Adipocyte (in vitro differentiated cells): Measurements from ENCODE around the gene ATP10B.

Source experiments
- DNase-seq: peaks from one replicate; pipeline ENCODE4 v3.0.0-alpha.2; 2015; ENCODE audit warnings: low read depth
- H3K27me3 ChIP-seq: replicated peaks from 2 replicates; pipeline ENCODE4 v1.7.0; 2013; ENCODE audit warnings: mild to moderate bottlenecking, low read length, moderate library complexity; ENCODE audit not compliant: control insufficient read depth, insufficient read depth
- H3K36me3 ChIP-seq: 2 replicates; pipeline ENCODE4 v1.7.0; 2013; ENCODE audit warnings: low read length, mild to moderate bottlenecking, moderate library complexity; ENCODE audit not compliant: control insufficient read depth, insufficient read depth, severe bottlenecking
- H3K4me1 ChIP-seq: 2 replicates; pipeline ENCODE4 v1.7.0; 2013; ENCODE audit warnings: mild to moderate bottlenecking, low read length, moderate library complexity; ENCODE audit not compliant: control insufficient read depth, insufficient read depth
- H3K4me3 ChIP-seq: 2 replicates; pipeline ENCODE4 v1.7.0; 2013; ENCODE audit warnings: mild to moderate bottlenecking, low read length, moderate library complexity
- H3K9ac ChIP-seq: 2 replicates; pipeline ENCODE4 v1.7.0; 2013; ENCODE audit warnings: mild to moderate bottlenecking, low read length, moderate library complexity
- H3K9me3 ChIP-seq: 2 replicates; pipeline ENCODE4 v1.7.0; 2013; ENCODE audit warnings: mild to moderate bottlenecking, low read length, moderate library complexity; ENCODE audit not compliant: control insufficient read depth

ATP10B gene

DNA sequence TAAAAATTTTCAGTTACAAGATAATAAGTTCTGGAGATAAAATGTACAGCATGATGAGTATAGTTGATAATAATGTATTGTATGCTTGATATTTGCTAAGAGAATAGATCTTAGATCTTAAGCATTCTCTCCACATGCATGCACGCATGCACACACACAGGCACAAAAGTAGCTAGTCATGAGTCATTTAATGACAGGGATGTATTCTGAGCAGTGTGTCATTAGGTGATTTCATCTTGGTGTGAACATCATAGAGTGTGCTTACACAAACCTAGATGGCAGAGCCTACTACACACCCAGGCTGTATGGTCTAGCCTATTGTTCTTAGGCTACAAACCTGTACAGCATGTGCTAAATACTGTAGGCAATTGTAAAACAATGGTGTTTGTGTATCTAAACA is 306.2 kb downstream of the ATP10B start:
- Histone ChIP-seq H3K9me3 (no peaks in the 10 kb centered on the region), H3K4me1 (no peaks in the 10 kb centered on the region), H3K4me3 (no peak overlapping the region), H3K27me3 (no peaks in the 10 kb centered on the region), H3K36me3 (no peaks in the 10 kb centered on the region), H3K9ac (no peak overlapping the region)
- DNase-seq: no peak

DNA sequence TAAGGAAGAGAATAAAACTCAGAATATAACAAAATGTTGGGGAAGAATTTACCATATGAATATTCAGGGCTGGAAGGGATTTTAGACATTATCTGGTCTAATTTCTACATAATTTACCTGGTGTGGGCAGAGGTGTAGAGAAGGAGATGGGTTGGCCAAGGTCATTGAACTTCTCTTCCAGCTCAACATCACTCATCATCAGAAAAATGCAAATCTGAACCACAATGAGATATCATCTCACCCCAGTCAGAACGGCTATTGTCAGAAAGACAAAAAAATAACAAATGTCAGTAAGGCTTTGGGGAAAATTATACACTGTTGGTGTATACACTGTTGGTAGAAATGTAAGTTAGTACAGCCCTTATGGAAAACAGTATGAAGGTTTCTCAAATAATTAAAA is 308.6 kb downstream of the ATP10B start:
- Histone ChIP-seq H3K9me3 (no peaks in the 10 kb centered on the region), H3K27me3 (no peaks in the 10 kb centered on the region), H3K9ac (no peak overlapping the region), H3K36me3 (no peaks in the 10 kb centered on the region), H3K4me1 (no peaks in the 10 kb centered on the region), H3K4me3 (no peak overlapping the region)
- no peak for DNase-seq

DNA sequence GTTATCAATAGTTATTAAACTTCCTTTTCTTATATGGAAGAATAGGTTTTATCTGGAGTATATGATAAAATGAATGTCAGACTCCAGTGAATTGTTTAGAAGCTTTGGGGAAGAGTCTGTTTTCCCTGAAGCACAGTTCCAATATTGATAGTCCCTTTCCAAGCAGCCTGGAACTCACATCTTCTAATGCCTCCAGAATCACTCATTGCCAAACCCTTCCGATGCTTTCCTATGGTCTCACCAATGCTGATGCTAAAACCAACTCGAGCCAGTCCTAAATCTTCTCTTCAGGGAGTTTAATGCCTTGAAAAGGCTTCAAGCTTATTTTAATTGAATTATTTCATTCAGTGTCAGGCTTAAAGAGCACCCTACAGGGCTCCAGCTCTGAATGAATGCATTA is 309.2 kb downstream of the ATP10B start:
- DNase-seq: no peak
- Histone ChIP-seq H3K27me3 (no peaks in the 10 kb centered on the region), H3K9me3 (no peaks in the 10 kb centered on the region), H3K36me3 (no peaks in the 10 kb centered on the region), H3K4me1 (no peaks in the 10 kb centered on the region), H3K4me3 (no peak overlapping the region), H3K9ac (no peak overlapping the region)

DNA sequence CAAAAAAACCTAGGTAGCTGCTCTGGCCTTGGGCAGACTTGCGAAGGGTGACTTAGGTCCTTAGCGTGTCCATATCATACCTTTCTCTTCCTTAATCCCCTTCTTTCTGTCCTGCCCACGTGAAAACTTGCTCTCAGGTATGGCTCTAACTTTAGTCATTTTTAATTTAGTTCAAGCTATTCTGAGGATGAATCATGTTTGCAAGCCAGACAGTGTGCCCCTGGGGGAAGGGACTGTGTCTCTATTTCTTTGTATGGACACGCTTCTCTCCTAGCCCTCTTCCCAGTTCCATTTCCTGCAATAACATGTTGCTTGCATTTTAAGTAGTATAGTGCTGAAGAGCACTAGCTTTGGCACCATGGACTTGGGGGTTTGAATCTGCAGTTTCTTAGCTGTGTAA is 309.7 kb downstream of the ATP10B start:
- DNase-seq: no peak
- Histone ChIP-seq H3K9ac (no peak overlapping the region), H3K4me1 (no peaks in the 10 kb centered on the region), H3K36me3 (no peaks in the 10 kb centered on the region), H3K27me3 (no peaks in the 10 kb centered on the region), H3K4me3 (no peak overlapping the region), H3K9me3 (no peaks in the 10 kb centered on the region)

DNA sequence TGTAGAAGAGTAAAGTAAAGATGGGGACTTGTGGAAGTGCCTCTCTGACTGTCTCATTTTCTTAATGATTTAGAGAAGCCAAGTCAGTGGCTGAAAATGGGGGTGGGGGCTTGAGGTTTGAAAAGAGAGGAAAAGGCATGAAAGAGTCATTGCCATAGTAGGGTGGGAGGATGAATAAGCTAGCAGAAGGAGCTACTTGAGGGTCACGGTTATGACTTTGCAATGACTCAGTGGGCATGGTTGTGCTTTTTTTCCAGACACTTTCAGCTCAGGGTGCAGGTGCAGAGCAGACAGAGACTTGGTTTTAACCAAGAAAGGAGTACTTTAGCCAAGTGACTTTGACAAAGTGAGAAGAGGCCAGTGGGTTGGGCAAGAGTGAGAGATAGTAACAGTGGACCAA is 312.6 kb downstream of the ATP10B start:
- H3K9me3 ChIP-seq: no peaks in the 10 kb centered on the region
- no peak overlapping the region for H3K9ac ChIP-seq
- H3K36me3 ChIP-seq: no peaks in the 10 kb centered on the region
- peaks cover 4% of the 10 kb centered on the region for H3K4me1 ChIP-seq
- H3K4me3 ChIP-seq: no peak overlapping the region
- DNase-seq: no peak
- no peaks in the 10 kb centered on the region for H3K27me3 ChIP-seq

DNA sequence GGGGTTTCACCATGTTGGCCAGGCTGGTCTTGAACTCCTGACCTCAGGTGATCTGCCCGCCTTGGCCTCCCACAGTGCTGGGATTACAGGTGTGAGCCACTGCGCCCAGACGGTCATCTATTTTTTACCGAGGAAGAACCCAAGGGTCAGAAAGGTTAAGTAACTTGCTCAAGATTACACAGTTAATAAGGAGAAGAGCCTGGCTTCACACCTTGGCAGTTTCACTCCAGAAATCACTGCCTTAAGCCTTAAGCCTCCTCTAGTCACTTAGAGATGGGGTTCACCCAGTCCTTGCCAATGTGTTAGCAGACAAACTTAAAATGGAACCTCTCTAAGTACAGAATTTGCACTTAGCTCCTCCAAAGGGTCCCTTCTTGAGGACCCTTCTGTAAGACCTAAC is 314.1 kb downstream of the ATP10B start:
- Histone ChIP-seq H3K9ac (no peak overlapping the region), H3K4me1 (peaks cover 4% of the 10 kb centered on the region), H3K4me3 (no peak overlapping the region), H3K36me3 (no peaks in the 10 kb centered on the region), H3K9me3 (no peaks in the 10 kb centered on the region), H3K27me3 (no peaks in the 10 kb centered on the region)
- no peak for DNase-seq

DNA sequence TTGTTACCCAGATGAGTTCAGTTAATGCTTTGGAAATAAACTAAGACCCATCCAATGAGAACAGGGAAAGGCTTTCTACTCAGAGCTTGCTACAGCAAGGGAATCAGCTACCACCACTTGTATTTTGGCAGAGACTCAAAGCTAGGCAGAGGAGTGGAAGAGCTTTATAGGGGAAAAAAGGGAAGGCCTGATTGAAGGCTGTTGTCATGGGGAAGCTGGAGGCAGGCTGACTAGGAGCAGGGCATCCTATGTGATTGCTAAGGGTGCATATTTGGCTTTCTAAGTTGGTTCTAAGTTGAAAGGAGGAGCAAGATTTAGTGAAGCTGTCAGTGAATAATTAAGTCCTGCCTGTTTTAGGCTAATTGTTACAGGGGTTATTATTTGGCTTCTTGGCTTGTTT is 314.9 kb downstream of the ATP10B start:
- no peaks in the 10 kb centered on the region for H3K9me3 ChIP-seq
- H3K4me1 ChIP-seq: peaks cover 4% of the 10 kb centered on the region
- DNase-seq: no peak
- H3K27me3 ChIP-seq: no peaks in the 10 kb centered on the region
- no peak overlapping the region for H3K9ac ChIP-seq
- no peaks in the 10 kb centered on the region for H3K36me3 ChIP-seq
- H3K4me3 ChIP-seq: no peak overlapping the region

DNA sequence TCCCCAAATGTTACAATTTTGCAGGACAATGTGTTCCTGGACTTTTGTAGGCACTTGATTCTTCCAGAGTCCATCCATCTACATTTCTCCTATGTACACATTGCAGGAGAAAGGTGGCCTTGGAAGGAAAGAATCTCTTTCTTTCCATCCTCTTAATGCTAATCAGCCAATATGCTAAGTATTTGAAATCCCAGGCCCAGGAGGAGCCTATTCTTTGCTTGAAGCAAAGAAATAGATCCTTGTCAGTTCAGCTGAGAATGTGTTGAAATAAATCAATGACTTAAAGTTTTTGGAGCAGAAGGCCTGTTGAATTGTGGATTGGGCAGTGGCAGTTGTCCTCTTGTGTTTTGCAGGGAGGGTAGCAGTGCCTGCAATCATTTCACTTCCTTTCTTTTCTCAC is 317.1 kb downstream of the ATP10B start:
- no peak overlapping the region for H3K4me3 ChIP-seq
- no peak overlapping the region for H3K9ac ChIP-seq
- no peaks in the 10 kb centered on the region for H3K9me3 ChIP-seq
- H3K4me1 ChIP-seq: peaks cover 4% of the 10 kb centered on the region
- H3K27me3 ChIP-seq: no peaks in the 10 kb centered on the region
- H3K36me3 ChIP-seq: no peaks in the 10 kb centered on the region
- DNase-seq: no peak

DNA sequence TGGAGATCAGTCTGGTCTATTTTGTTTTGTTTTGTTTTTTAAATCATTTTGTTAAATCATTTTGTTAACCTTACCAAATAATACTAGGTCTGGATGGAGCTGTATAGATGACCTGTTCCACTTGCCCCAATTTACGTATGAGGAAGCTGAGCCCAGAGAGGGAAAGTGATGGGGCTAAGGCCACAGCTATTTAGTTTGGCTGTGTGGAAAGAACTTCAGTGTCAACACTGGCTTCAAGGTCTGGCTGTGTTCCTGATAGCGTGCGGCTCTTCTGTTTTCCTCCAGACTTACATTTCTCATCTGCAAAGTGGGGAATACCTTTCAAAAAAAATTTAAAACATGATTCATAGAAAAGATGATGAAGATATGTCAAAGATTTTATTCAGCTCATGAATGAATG is 317.9 kb downstream of the ATP10B start:
- peaks cover 4% of the 10 kb centered on the region for H3K4me1 ChIP-seq
- H3K9ac ChIP-seq: no peak overlapping the region
- DNase-seq: no peak
- H3K27me3 ChIP-seq: no peaks in the 10 kb centered on the region
- no peak overlapping the region for H3K4me3 ChIP-seq
- no peaks in the 10 kb centered on the region for H3K9me3 ChIP-seq
- no peaks in the 10 kb centered on the region for H3K36me3 ChIP-seq

DNA sequence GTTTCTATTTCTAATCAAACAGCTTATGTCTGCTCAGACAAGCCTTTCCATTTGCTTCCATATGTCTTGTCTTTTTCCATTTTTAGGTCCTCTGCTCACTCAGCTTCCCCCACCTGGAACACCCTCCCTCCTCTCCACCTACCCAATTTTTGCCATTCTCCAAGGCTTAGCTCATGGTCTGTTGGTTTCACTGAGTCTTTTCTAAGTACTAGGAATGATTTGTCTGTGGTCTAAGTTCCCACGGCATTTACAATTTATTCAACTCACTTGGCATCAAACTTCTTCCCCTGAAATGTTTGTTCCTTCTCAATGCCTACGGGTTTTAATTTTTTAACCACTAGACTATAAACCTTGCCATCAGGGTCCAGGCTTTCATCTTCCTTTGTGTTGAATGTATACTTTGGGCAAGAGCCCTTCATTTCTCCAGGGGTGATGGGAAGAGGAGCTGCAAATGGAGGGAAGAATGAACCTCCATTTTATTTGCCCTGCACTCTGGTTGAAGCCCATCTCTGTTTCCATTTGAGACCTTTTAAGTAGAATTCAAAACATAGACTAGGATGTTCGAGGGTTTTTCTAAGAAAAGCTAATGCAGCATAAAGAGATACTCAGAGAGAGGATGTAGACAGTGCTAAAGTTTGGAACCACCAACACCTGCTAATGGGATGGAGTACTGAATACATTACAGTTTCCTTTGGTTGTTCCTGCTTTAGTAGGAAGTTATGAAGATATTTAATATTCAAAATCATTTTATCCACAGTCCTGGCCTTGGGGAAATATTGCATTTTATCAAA is 326.3 kb downstream of the ATP10B start:
- no peaks in the 10 kb centered on the region for H3K36me3 ChIP-seq
- no peak overlapping the region for H3K4me3 ChIP-seq
- no peak for DNase-seq
- H3K27me3 ChIP-seq: peaks cover 6% of the 10 kb centered on the region
- H3K9me3 ChIP-seq: no peaks in the 10 kb centered on the region
- no peaks in the 10 kb centered on the region for H3K4me1 ChIP-seq
- no peak overlapping the region for H3K9ac ChIP-seq

DNA sequence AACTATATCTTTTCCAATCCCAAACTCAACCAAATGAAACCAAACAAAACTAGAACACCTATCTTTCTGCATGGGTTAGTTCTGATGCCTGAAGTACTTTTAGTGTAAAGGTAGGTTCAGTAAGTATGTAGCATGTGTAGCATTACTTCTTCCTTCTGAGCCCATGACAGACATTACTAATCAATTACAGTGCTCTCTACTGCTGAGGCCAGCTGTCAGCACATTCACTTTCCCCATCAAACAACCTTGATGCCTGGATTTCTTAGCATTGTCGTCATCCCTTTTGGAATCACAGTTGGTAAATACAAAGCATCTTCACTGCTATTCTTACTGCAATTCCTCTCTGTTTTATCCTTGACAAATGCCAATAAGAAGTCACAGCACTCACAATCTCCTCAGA is 327.2 kb downstream of the ATP10B start:
- H3K9me3 ChIP-seq: no peaks in the 10 kb centered on the region
- H3K27me3 ChIP-seq: peaks cover 6% of the 10 kb centered on the region
- no peaks in the 10 kb centered on the region for H3K36me3 ChIP-seq
- no peak overlapping the region for H3K9ac ChIP-seq
- no peak overlapping the region for H3K4me3 ChIP-seq
- DNase-seq: no peak
- no peaks in the 10 kb centered on the region for H3K4me1 ChIP-seq
